GM12873 (cell line): ENCODE results near the gene CYFIP1.

Experiments
- TF ChIP-seq, protein P1 (sequence below): IDR thresholded peaks from 2 replicates; pipeline ENCODE4 v1.5.1; 2012; ENCODE audit warnings: low read depth, mild to moderate bottlenecking, moderate library complexity, low read length, control low read depth; ENCODE audit not compliant: insufficient read depth; ENCODE audit errors: missing control alignments

The CYFIP1 gene

DNA sequence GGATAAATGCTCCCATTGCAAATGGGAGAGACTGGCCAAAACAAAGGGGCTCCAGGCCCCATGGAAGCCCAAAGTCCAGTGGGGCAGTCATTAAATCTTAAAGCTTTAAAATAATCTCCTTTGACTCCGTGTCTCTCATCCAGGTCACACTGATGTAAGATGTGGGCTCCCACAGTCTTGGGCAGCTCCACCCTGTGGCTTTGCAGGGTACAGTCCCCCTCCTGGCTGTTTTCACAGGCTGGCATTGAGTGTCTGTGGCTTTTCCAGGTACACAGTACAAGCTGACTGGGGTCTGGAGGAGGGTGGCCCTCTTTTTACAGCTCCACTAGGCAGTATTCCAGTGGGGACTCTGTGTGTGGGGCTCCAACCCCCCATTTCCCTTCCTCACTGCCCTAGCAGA is 95.8 kb downstream of the CYFIP1 start:
- TF ChIP-seq, protein P1, sequence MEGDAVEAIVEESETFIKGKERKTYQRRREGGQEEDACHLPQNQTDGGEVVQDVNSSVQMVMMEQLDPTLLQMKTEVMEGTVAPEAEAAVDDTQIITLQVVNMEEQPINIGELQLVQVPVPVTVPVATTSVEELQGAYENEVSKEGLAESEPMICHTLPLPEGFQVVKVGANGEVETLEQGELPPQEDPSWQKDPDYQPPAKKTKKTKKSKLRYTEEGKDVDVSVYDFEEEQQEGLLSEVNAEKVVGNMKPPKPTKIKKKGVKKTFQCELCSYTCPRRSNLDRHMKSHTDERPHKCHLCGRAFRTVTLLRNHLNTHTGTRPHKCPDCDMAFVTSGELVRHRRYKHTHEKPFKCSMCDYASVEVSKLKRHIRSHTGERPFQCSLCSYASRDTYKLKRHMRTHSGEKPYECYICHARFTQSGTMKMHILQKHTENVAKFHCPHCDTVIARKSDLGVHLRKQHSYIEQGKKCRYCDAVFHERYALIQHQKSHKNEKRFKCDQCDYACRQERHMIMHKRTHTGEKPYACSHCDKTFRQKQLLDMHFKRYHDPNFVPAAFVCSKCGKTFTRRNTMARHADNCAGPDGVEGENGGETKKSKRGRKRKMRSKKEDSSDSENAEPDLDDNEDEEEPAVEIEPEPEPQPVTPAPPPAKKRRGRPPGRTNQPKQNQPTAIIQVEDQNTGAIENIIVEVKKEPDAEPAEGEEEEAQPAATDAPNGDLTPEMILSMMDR: peak; percentile 50

DNA sequence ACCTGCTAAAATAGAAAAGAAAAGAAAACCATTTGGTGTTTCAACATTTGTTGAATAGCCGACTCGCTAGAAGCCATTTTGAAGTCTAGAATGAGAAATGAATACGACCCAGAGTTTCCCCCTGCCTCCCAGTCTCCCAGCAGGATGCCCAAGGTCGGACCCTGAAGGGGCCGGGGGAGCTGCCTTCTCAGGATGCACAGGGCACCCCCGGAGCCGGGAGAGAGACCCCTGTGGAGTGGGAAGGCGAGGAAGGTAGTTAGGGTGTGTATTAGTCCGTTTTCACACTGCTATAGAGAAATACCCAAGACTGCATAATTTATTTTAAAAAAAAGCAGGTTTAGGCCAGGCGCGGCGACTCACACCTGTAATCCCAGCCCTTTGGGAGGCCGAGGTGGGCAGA is 97.0 kb downstream of the CYFIP1 start:
- TF ChIP-seq, protein P1: no peak

DNA sequence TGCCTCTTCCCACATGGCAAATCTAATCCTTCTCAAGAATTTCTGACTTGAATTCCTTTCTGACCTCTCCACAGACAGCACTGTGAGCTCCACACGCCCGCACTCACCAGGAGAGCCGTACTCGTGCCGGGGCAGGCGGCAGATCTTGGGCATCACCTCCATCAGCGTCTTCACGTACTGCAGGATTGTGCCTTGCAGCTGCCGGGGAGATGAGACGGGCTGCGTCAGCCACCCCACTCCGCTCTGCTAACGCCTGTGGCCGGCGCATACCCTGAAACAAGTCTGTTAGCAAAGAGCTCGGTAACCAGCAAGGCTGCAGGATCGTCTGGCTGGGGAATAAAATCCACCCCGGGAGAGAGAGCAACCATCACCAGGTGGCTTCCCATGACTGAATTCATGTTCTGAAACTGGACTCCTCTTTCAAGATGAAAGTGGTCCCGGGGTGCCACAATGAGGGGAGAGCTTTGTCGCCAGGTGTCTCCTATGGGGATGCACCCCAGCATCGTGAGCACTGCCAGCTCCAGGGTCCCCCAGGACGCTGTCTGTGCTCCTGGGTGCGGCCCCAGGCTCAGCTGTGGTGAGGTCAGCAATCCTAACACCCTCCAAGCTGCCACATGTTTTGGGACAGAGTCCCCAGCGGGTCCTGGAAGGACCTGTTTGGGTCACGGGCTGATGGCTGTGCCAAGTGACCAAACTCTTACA is 98.3 kb downstream of the CYFIP1 start:
- TF ChIP-seq, protein P1: no peak

DNA sequence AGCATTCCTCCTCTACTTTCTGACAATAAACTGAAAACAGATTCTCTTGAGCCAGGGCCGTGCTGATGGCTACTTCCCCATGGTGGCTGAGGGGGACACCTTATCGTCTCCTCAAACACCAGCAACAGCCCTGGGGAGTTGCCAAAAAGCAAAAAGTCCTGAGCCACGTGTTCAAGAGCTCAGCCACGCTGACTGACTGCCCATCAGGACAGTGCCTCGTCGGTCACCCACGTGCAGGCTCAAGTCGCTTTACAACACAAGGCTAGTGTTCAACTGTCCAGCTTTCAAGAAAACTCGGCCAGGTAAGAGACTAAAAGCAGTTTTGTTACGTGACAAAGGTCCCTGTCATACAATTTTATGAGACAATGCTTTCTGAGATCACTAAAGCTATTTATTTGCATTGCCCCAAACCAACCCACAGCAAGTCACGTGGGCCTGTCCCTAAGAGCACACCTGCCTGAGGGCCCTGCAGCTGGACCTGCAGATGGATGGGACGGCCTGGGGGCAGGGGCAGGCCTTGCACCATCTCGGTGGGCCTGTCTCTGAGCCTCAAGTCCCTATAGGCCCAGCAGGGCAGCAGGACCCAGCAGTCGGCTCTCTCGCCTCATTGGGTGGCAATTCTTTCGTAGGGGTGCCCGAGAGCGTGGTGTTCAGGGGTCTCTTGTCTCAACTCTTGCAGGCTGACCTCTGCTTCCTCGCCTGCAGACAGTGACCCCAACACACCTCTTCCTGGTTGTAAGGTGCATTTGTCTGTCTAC is 99.0 kb downstream of the CYFIP1 start:
- TF ChIP-seq, protein P1: no peak

DNA sequence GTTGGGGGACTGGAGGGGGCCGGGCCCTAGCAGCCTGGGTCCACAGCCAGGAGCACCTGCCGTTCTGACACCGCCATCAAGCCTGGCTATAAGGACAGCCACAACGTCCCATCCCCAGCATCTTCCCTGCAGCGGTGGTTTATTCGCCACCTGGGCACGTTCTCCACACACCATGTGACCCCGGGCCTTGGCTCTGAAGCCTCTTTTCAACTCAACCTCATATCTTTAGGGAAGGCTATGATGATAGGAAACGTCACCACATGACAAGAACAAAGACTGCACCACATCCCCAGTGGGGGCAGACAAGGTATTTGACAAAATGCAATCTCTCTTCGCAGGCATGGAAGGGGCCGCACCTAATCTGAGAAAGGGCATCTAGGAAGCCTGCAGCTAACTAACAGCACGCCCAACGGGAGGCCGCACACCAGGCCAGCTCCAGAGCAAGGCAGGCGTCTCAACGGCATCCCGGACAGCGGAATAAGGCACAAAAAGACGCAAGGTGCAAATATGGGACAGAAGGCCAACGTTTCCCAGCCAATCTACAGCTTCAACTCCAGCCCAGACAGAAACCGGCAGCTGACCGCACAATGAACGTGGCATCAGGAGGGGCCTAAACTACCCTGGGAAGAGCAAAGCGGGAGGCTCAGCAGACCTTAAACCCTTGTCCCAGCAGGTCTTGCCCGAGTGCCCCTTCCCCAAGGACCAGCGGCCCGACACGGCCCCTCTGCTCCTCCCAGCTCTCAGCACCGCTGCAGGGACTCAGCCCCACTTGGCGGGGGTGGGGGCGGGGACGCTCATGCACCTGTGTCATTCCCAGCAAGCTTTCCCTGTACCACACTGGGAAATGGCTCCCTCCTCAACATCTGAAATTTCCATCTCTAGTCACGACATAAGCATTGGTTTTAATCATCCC is 99.8 kb downstream of the CYFIP1 start:
- TF ChIP-seq, protein P1: no peak

DNA sequence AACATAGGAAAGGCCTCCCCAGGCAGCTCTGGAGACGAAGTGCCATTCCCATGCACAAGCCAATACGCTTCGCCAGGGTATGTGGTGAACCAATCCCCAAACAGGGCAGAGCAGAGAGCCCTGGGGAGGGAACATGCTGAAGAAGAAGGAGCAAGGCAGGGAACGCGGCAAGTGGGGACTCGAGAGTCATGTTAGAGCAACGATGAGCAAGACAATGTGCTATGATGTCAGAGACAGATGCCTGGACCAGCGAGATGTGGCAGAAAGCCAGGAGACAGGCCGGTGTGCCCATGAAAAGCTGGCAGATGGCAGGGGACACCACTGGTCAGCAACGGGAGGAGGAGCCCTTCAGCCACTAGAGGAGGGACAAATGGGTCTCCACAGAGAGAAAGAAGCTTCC is 102.1 kb downstream of the CYFIP1 start:
- TF ChIP-seq, protein P1: no peak

DNA sequence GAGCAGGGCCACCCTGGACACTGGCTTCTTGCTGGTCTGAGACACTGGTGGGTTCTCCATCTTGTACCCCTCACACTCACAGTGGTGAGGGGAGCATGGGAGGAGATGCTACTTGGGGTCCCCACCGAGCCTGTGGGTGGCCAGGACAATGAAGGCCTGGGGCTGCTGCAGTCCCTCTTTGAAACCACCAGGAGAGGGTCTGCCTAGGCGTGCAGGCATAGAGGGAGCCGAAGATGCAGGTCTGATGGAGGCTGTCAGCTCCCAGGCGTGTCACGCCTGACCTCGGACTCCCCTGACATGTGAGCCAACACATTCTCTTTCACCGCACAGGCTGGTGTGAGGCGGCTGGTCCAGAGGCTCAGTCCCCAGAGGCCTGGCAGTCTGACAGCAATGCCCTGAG is 102.6 kb downstream of the CYFIP1 start:
- TF ChIP-seq, protein P1: no peak
